Stomach (tissue), 9 donors: ENCODE measurements around the gene ECHDC3. TPM values are rescaled to one million over a fixed set of nuclear protein-coding genes. Genes with fewer than 3 reads are reported as not detected.

Experiments used
- DNase-seq, 2 donors: peaks; one replicate each; pipeline versions ENCODE4 v3.0.0 to v3.0.0-alpha.2; 2013 to 2019
- H3K27ac ChIP-seq, 5 donors: fragments of 200-600 bp in 4 of 5; sonication (generic) in 4 of 5; one replicate each; pipeline ENCODE4 v1.5.1; 2013 to 2019; ENCODE audit warnings: mild to moderate bottlenecking in 1 of 5, moderate library complexity in 1 of 5
- H3K27me3 ChIP-seq, 3 donors: fragments of 200-600 bp; sonication (generic); one replicate each; pipeline ENCODE4 v1.5.1; 2017 to 2019; ENCODE audit warnings: mixed run types in 1 of 3
- H3K36me3 ChIP-seq, 4 donors: fragments of 200-600 bp; sonication (generic); 1 replicate in 3 of 4; 2 replicates in 1 of 4; pipeline ENCODE4 v1.5.1; 2016 to 2019
- H3K4me1 ChIP-seq, 4 donors: fragments of 200-600 bp; sonication (generic); one replicate each; pipeline ENCODE4 v1.5.1; 2016 to 2019
- H3K4me3 ChIP-seq, 4 donors: fragments of 200-600 bp; sonication (generic) in 3 of 4; one replicate each; pipeline ENCODE4 v1.5.1; 2016 to 2019; ENCODE audit warnings: mild to moderate bottlenecking in 1 of 4
- H3K9me3 ChIP-seq, 4 donors: fragments of 200-600 bp; sonication (generic); one replicate each; pipeline ENCODE4 v1.5.1; 2016 to 2019
- CTCF ChIP-seq, 7 experiments: fragments of 450-650 bp in 4 of 7; fragments of 200-600 bp in 3 of 7; sonication (generic) in 3 of 7; IDR thresholded peaks; one replicate each; pipeline ENCODE4 v1.5.1; 2016 to 2019; ENCODE audit warnings: antibody characterized with exemption in 7 of 7, control low read depth in 2 of 7, mild to moderate bottlenecking in 1 of 7
- EP300 ChIP-seq: sonication (generic); formaldehyde crosslinking; IDR thresholded peaks from one replicate; pipeline ENCODE4 v1.6.1; 2017; ENCODE audit warnings: antibody characterized with exemption
- POLR2A ChIP-seq, 4 donors: fragments of 450-650 bp; IDR thresholded peaks; one replicate each; pipeline ENCODE4 v1.6.1; 2016; ENCODE audit warnings: antibody characterized with exemption in 4 of 4, control low read depth in 2 of 4, mild to moderate bottlenecking in 1 of 4, moderate library complexity in 1 of 4
- POLR2AphosphoS5 ChIP-seq, 3 donors: sonication (generic); formaldehyde crosslinking; IDR thresholded peaks; one replicate each; pipeline ENCODE4 v1.6.1; 2016; ENCODE audit warnings: antibody characterized with exemption in 3 of 3
- WGBS, 5 donors: extraction: QIAGEN DNeasy Blood & Tissue Kit in 3 of 5; methylation state at CpG; one replicate each; pipeline versions ENCODE4 v1.1.5 to v1.1.7; 2013 to 2018; 5-methylcytosine and 5-hydroxymethylcytosine counted together
- intact Hi-C: fragments of 100-400 bp; cut with DNase I; formaldehyde crosslinking; loops from one replicate; pipeline ENCODE4 v1.15.1; 2023; ENCODE audit warnings: low total_unique reads
- polyA plus RNA-seq, 3 donors: library from polyadenylated mRNA; stranded (reverse); fragments of 200-250 nt; gene quantifications; one replicate each; pipeline ENCODE4 v1.2.3, GENCODE V29; 2013
- total RNA-seq, 5 donors: library from RNA; depleted of rRNA; stranded (reverse); fragments of >200 nt; gene quantifications; one replicate each; pipeline versions ENCODE4 v1.1.0 to v1.2.3, GENCODE V29; 2014 to 2016
- donor health status: healthy with polysubstance abuse.
- donor health status: Bipolar disorder and iron deficiency.
- donor health status: healthy.

Gene ECHDC3
- total and polyA plus RNA-seq, 8 donors = 0.58 to 70.6 (median 30.7) TPM

- no peak overlapping the region for H3K27ac ChIP-seq
- no peaks in the 10 kb centered on the region for H3K27me3 ChIP-seq
- H3K9me3 ChIP-seq = no peaks in the 10 kb centered on the region
- intact Hi-C loops = no loop called here
- H3K36me3 ChIP-seq = no peaks in the 10 kb centered on the region
- H3K4me3 ChIP-seq = no peak overlapping the region
- TF ChIP-seq POLR2AphosphoS5 (IDR thresholded peaks at IDR 0.05) = no peak
- no peak for TF ChIP-seq CTCF (IDR thresholded peaks at IDR 0.05)
- no peak for TF ChIP-seq EP300
- no peak for TF ChIP-seq POLR2A (IDR thresholded peaks at IDR 0.05)
- 65 to 94% (median 85%) methylated on average over 6 of the region's 6 CpGs for WGBS, 5 donors
- DNase-seq = no peak
- no peaks in the 10 kb centered on the region for H3K4me1 ChIP-seq
Observed at GRCh38 chr10:11697718-11698527, 44.3 kb upstream of the ECHDC3 start.

- Histone ChIP-seq H3K27ac (no peak overlapping the region), H3K9me3 (no peaks in the 10 kb centered on the region), H3K4me1 (no peaks in the 10 kb centered on the region), H3K4me3 (no peak overlapping the region), H3K36me3 (no peaks in the 10 kb centered on the region), H3K27me3 (no peaks in the 10 kb centered on the region)
- TF ChIP-seq CTCF (IDR thresholded peaks at IDR 0.05) = no peak
- TF ChIP-seq EP300 = no peak
- no peak for TF ChIP-seq POLR2AphosphoS5 (IDR thresholded peaks at IDR 0.05)
- no peak for TF ChIP-seq POLR2A (IDR thresholded peaks at IDR 0.05)
- intact Hi-C loops = no loop called here
- 69 to 82% (median 74%) methylated on average over 5 of the region's 5 CpGs for WGBS, 5 donors
- DNase-seq = no peak
Observed at GRCh38 chr10:11698691-11699549, 43.3 kb upstream of the ECHDC3 start.

- peak in 1 of 2 donors; percentile 41 for DNase-seq
- no peak overlapping the region for H3K4me3 ChIP-seq
- no peaks in the 10 kb centered on the region for H3K27me3 ChIP-seq
- H3K9me3 ChIP-seq = no peaks in the 10 kb centered on the region
- intact Hi-C loops = no loop called here
- H3K36me3 ChIP-seq = no peaks in the 10 kb centered on the region
- peaks cover 0 to under 1% (median 0%) of the 10 kb centered on the region in 4 donors for H3K4me1 ChIP-seq
- no peak overlapping the region for H3K27ac ChIP-seq
- no peak for TF ChIP-seq CTCF (IDR thresholded peaks at IDR 0.05)
- no peak for TF ChIP-seq POLR2AphosphoS5 (IDR thresholded peaks at IDR 0.05)
- no peak for TF ChIP-seq POLR2A (IDR thresholded peaks at IDR 0.05)
- TF ChIP-seq EP300 = no peak
- WGBS, 5 donors = 62 to 73% (median 67%) methylated on average over 13 to 14 of the region's 14 CpGs
Observed at GRCh38 chr10:11699550-11700097, 42.6 kb upstream of the ECHDC3 start.

GRCh38 chr10:11700539-11700938, 41.6 kb upstream of the ECHDC3 start:
- 94 to 98% (median 95%) methylated on average over 6 of the region's 6 CpGs for WGBS, 5 donors
- intact Hi-C loops = no loop called here
- no peak for DNase-seq

More at GRCh38 chr10:11700539-11700938, 41.6 kb upstream of the ECHDC3 start:
- TF ChIP-seq CTCF (IDR thresholded peaks at IDR 0.05) (no peak), EP300 (no peak)
- Histone ChIP-seq H3K27ac (no peak overlapping the region), H3K27me3 (no peaks in the 10 kb centered on the region), H3K4me1 (peaks cover 0 to 4% (median 0%) of the 10 kb centered on the region in 4 donors), H3K9me3 (no peaks in the 10 kb centered on the region), H3K4me3 (no peak overlapping the region), H3K36me3 (no peaks in the 10 kb centered on the region)
